ENCODE results near the gene MS4A6E. TPM values are rescaled to one million over a fixed set of nuclear protein-coding genes. Genes with fewer than 3 reads are reported as not detected.
"Not testable (repeated sequence)": the region's sequence is repeated elsewhere in the genome, so short reads cannot be mapped to it uniquely, and the experiment has no call there.

Gene MS4A6E
- total RNA-seq, 4 donors from 2014 or later, result not detected

- Histone ChIP-seq H3K4me1 (no peaks in the 10 kb centered on the region), H3K4me3 (no peak overlapping the region), H3K9me3 (peaks cover 0 to 9% (median 4%) of the 10 kb centered on the region in 4 donors), H3K27me3 (no peaks in the 10 kb centered on the region), H3K36me3 (no peaks in the 10 kb centered on the region), H3K27ac (replicated peaks in 1 of 4) (no peak overlapping the region)
- WGBS, result 100% methylated on average over 1 of the region's 1 CpG
- TF ChIP-seq POLR2AphosphoS5 (IDR thresholded peaks at IDR 0.05), result no peak
- TF ChIP-seq CTCF (IDR thresholded peaks at IDR 0.05), result no peak
- no peak for TF ChIP-seq POLR2A (IDR thresholded peaks at IDR 0.05; ENCODE audit: low read depth)
- no peak for TF ChIP-seq EP300 (IDR thresholded peaks at IDR 0.05)
- intact Hi-C loops (cut with DNase I), result no loop called here
- DNase-seq (ENCODE audit: extremely low spot score), result no peak
Observed at GRCh38 chr11:60288531-60288930, 38.5 kb upstream of the MS4A6E start.

GRCh38 chr11:60292145-60292544 lies 34.9 kb upstream of the MS4A6E start:
- no peaks in the 10 kb centered on the region for H3K27me3 ChIP-seq
- H3K36me3 ChIP-seq, result no peaks in the 10 kb centered on the region
- no peak for DNase-seq (ENCODE audit: extremely low spot score)
- peaks cover 0 to 9% (median 4%) of the 10 kb centered on the region in 4 donors for H3K9me3 ChIP-seq
- TF ChIP-seq CTCF (IDR thresholded peaks at IDR 0.05) (no peak), EP300 (IDR thresholded peaks at IDR 0.05) (no peak), POLR2A (IDR thresholded peaks at IDR 0.05; ENCODE audit: low read depth) (no peak), POLR2AphosphoS5 (IDR thresholded peaks at IDR 0.05) (no peak)
- no peak overlapping the region for H3K4me3 ChIP-seq
- H3K27ac ChIP-seq (replicated peaks in 1 of 4), result no peak overlapping the region
- 78% methylated on average over 2 of the region's 2 CpGs for WGBS
- H3K4me1 ChIP-seq, result no peaks in the 10 kb centered on the region
- intact Hi-C loops (cut with DNase I), result no loop called here

- no peak overlapping the region for H3K4me3 ChIP-seq
- intact Hi-C loops (cut with DNase I), result no loop called here
- H3K27ac ChIP-seq (replicated peaks in 1 of 4), result no peak overlapping the region
- no peak for TF ChIP-seq EP300 (IDR thresholded peaks at IDR 0.05)
- no peak for TF ChIP-seq CTCF (IDR thresholded peaks at IDR 0.05)
- no peak for TF ChIP-seq POLR2AphosphoS5 (IDR thresholded peaks at IDR 0.05)
- no peak for TF ChIP-seq POLR2A (IDR thresholded peaks at IDR 0.05; ENCODE audit: low read depth)
- 86% methylated on average over 3 of the region's 3 CpGs for WGBS
- DNase-seq (ENCODE audit: extremely low spot score), result no peak
- H3K4me1 ChIP-seq, result no peaks in the 10 kb centered on the region
- no peaks in the 10 kb centered on the region for H3K9me3 ChIP-seq
- H3K27me3 ChIP-seq, result no peaks in the 10 kb centered on the region
- no peaks in the 10 kb centered on the region for H3K36me3 ChIP-seq
Observed at GRCh38 chr11:60301178-60301577, 25.9 kb upstream of the MS4A6E start.

GRCh38 chr11:60301884-60302283 lies 25.2 kb upstream of the MS4A6E start:
- H3K4me3 ChIP-seq; intact Hi-C loops (cut with DNase I); H3K36me3 ChIP-seq; H3K27ac ChIP-seq (replicated peaks in 1 of 4); H3K4me1 ChIP-seq; DNase-seq (ENCODE audit: extremely low spot score); H3K27me3 ChIP-seq; H3K9me3 ChIP-seq: not testable (repeated sequence)
- 92% methylated on average over 6 of the region's 6 CpGs for WGBS

GRCh38 chr11:60303661-60304060 lies 23.4 kb upstream of the MS4A6E start:
- intact Hi-C loops (cut with DNase I), result no loop called here

GRCh38 chr11:60305906-60306619 lies 21.0 kb upstream of the MS4A6E start:
- no peak overlapping the region for H3K4me3 ChIP-seq
- no peaks in the 10 kb centered on the region for H3K27me3 ChIP-seq
- no peaks in the 10 kb centered on the region for H3K9me3 ChIP-seq
- no peaks in the 10 kb centered on the region for H3K36me3 ChIP-seq
- DNase-seq (ENCODE audit: extremely low spot score), result no peak
- no peak for TF ChIP-seq POLR2AphosphoS5 (IDR thresholded peaks at IDR 0.05)
- TF ChIP-seq EP300 (IDR thresholded peaks at IDR 0.05), result no peak
- TF ChIP-seq CTCF (IDR thresholded peaks at IDR 0.05), result no peak
- no peak for TF ChIP-seq POLR2A (IDR thresholded peaks at IDR 0.05; ENCODE audit: low read depth)
- intact Hi-C loops (cut with DNase I), result no loop called here
- 74% methylated on average over 3 of the region's 3 CpGs for WGBS
- H3K27ac ChIP-seq (replicated peaks in 1 of 4), result no peak overlapping the region
- no peaks in the 10 kb centered on the region for H3K4me1 ChIP-seq

More at GRCh38 chr11:60303661-60304060, 23.4 kb upstream of the MS4A6E start:
- H3K36me3 ChIP-seq, result no peaks in the 10 kb centered on the region
- H3K4me3 ChIP-seq, result no peak overlapping the region
- H3K27ac ChIP-seq (replicated peaks in 1 of 4), result no peak overlapping the region
- H3K4me1 ChIP-seq, result no peaks in the 10 kb centered on the region
- 88% methylated on average over 5 of the region's 5 CpGs for WGBS
- TF ChIP-seq POLR2AphosphoS5 (IDR thresholded peaks at IDR 0.05), result no peak
- no peaks in the 10 kb centered on the region for H3K9me3 ChIP-seq
- no peak for DNase-seq (ENCODE audit: extremely low spot score)
- no peaks in the 10 kb centered on the region for H3K27me3 ChIP-seq
